ENCODE measurements around the gene UQCRFS1.

Gene UQCRFS1

DNA sequence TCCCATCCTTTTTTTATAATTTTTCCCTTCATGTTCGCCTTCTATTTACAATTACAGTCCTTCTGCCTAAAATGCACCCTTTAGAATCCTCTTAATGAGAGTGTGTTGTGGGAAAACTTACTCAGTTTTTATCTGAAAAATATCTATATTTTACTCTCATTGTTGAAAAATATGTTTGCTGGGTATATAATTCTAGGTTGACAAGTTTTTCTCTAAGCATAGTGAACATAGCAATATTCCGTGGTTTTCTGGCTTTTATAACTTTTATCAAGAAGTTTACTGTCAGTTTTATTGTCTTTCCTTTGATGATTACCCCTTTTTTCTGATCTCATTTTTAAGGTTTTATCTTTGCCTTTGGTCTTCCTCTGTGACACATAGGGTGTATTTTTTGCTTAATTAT lies 57.3 kb downstream of the UQCRFS1 start:
- no peak for DNase-seq (ENCODE audit: low read depth in 2 of 2)
